Measurements from ENCODE around the gene LARP4B.

GRCh38 chr10:845526-845925 is 86.0 kb downstream of the LARP4B start:
- TF ChIP-seq, protein P1, sequence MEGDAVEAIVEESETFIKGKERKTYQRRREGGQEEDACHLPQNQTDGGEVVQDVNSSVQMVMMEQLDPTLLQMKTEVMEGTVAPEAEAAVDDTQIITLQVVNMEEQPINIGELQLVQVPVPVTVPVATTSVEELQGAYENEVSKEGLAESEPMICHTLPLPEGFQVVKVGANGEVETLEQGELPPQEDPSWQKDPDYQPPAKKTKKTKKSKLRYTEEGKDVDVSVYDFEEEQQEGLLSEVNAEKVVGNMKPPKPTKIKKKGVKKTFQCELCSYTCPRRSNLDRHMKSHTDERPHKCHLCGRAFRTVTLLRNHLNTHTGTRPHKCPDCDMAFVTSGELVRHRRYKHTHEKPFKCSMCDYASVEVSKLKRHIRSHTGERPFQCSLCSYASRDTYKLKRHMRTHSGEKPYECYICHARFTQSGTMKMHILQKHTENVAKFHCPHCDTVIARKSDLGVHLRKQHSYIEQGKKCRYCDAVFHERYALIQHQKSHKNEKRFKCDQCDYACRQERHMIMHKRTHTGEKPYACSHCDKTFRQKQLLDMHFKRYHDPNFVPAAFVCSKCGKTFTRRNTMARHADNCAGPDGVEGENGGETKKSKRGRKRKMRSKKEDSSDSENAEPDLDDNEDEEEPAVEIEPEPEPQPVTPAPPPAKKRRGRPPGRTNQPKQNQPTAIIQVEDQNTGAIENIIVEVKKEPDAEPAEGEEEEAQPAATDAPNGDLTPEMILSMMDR (conservative IDR thresholded peaks at IDR 0.05; ENCODE audit: low read depth in 2 of 2): no peak
- TF ChIP-seq JUNB (IDR thresholded peaks at IDR 0.05; ENCODE audit: unreplicated experiment) (no peak), EZH2phosphoT487 (IDR thresholded peaks at IDR 0.05; ENCODE audit: unreplicated experiment) (no peak), REST (IDR thresholded peaks at IDR 0.05; ENCODE audit: unreplicated experiment) (no peak), ZNF331 (CRISPR knock-in tag; IDR thresholded peaks at IDR 0.05; ENCODE audit: low read depth) (no peak), POLR2AphosphoS5 (IDR thresholded peaks at IDR 0.05; ENCODE audit: low read depth) (no peak), EZH2 (IDR thresholded peaks at IDR 0.05; ENCODE audit: low read depth, unreplicated experiment) (no peak), CREB1 (CRISPR knock-in tag; IDR thresholded peaks at IDR 0.05; ENCODE audit: low read depth) (no peak), ZNF462 (CRISPR knock-in tag; IDR thresholded peaks at IDR 0.05) (no peak), NANOG (IDR thresholded peaks at IDR 0.05; ENCODE audit: borderline replicate concordance) (no peak)
